B cell (primary cell): Measurements from ENCODE around the gene RHOH. TPM values are rescaled to one million over a fixed set of nuclear protein-coding genes. Genes with fewer than 3 reads are reported as not detected.
A peak's percentile ranks its signal among the peaks of the same experiment; 100 is the strongest.

Source experiments
- ATAC-seq: fragments of 200-7000 bp; cut with Tn5 transposase; one replicate; pipeline ENCODE4 v1.10.0; 2021; ENCODE audit warnings: low read depth, mild to moderate bottlenecking, moderate number of reproducible peaks, moderate library complexity
- CTCF ChIA-PET: fragments of 350-600 bp; sonication (Branson Sonifier 250); formaldehyde crosslinking; loops from one replicate; lab custom pipeline; 2021; ENCODE audit warnings: antibody characterized with exemption, inconsistent platforms; lab: Charles Lee
- POLR2A ChIA-PET: fragments of 350-600 bp; sonication (Branson Sonifier 250); formaldehyde crosslinking; loops from one replicate; lab custom pipeline; 2021; ENCODE audit warnings: antibody characterized with exemption; lab: Charles Lee
- DNase-seq: peaks from one replicate; pipeline ENCODE4 v3.0.0; 2013
- H2AFZ ChIP-seq: 2 replicates; pipeline ENCODE4 v1.6.1; 2012; ENCODE audit warnings: mild to moderate bottlenecking, low read depth, low read length; ENCODE audit not compliant: insufficient read depth, poor library complexity, severe bottlenecking
- H3K27ac ChIP-seq, 2 donors: 1 replicate in 1 of 2; 2 replicates in 1 of 2; pipeline ENCODE4 v1.5.1; 2012 to 2013; ENCODE audit warnings: low read length in 2 of 2, mild to moderate bottlenecking in 2 of 2, moderate library complexity in 1 of 2
- H3K27me3 ChIP-seq, 4 experiments: fragments of 200-600 bp in 1 of 4; sonication (generic) in 1 of 4; replicated peaks in 1 of 4; 1 replicate in 2 of 4; 2 replicates in 2 of 4; pipeline versions ENCODE4 v1.6.1 to v1.7.0; 2013 to 2016; ENCODE audit warnings: low read length in 3 of 4, mild to moderate bottlenecking in 2 of 4, mixed read lengths in 1 of 4, moderate library complexity in 1 of 4; ENCODE audit not compliant: insufficient read depth in 4 of 4, control insufficient read depth in 3 of 4; ENCODE audit errors: control extremely low read depth in 1 of 4
- H3K36me3 ChIP-seq, 2 experiments: replicated peaks in 1 of 2; 1 replicate in 1 of 2; 2 replicates in 1 of 2; pipeline versions ENCODE4 v1.6.1 to v1.7.1; 2013; ENCODE audit warnings: low read length in 1 of 2; ENCODE audit not compliant: insufficient read depth in 2 of 2, control insufficient read depth in 1 of 2; ENCODE audit errors: control extremely low read depth in 1 of 2, extremely low read depth in 1 of 2
- H3K4me1 ChIP-seq, 2 donors: fragments of 200-600 bp in 1 of 2; sonication (generic) in 1 of 2; 1 replicate in 1 of 2; 2 replicates in 1 of 2; pipeline versions ENCODE4 v1.5.1 to v1.6.1; 2013 to 2017; ENCODE audit warnings: low read length in 2 of 2; ENCODE audit not compliant: control insufficient read depth in 2 of 2, insufficient read depth in 2 of 2
- H3K4me2 ChIP-seq: replicated peaks from 2 replicates; pipeline ENCODE3; 2012; ENCODE audit warnings: mild to moderate bottlenecking, low read depth, low read length; ENCODE audit not compliant: poor library complexity, severe bottlenecking
- H3K4me3 ChIP-seq, 5 experiments: fragments of 200-600 bp in 1 of 5; sonication (generic) in 1 of 5; 1 replicate in 3 of 5; 2 replicates in 2 of 5; pipeline versions ENCODE4 v1.5.1 to v1.7.0; 2011 to 2016; ENCODE audit warnings: low read length in 4 of 5, mild to moderate bottlenecking in 4 of 5, low read depth in 2 of 5, control low read depth in 1 of 5, moderate library complexity in 1 of 5; ENCODE audit not compliant: insufficient read depth in 1 of 5; ENCODE audit errors: control extremely low read depth in 1 of 5, extremely low read depth in 1 of 5
- H3K79me2 ChIP-seq: fragments of 200-600 bp; sonication (generic); one replicate; pipeline ENCODE4 v1.6.0; 2016; ENCODE audit warnings: low read length; ENCODE audit not compliant: control insufficient read depth, insufficient read depth
- H3K9ac ChIP-seq: fragments of 200-600 bp; sonication (generic); 2 replicates; pipeline ENCODE4 v1.6.1; 2017; ENCODE audit warnings: mild to moderate bottlenecking, low read length, moderate library complexity
- H3K9me3 ChIP-seq, 3 donors: one replicate each; pipeline versions ENCODE4 v1.6.1 to v1.7.1; 2013; ENCODE audit warnings: low read length in 2 of 3; ENCODE audit not compliant: control insufficient read depth in 2 of 3, insufficient read depth in 1 of 3; ENCODE audit errors: control extremely low read depth in 1 of 3
- H4K20me1 ChIP-seq: 2 replicates; pipeline ENCODE4 v1.6.0; 2012; ENCODE audit warnings: mild to moderate bottlenecking, low read length; ENCODE audit not compliant: insufficient read depth, control insufficient read depth, poor library complexity, severe bottlenecking
- H3K27ac Mint-ChIP-seq: one replicate; pipeline ENCODE4 v1.8.0; 2021; ENCODE audit warnings: mixed read lengths
- H3K27me3 Mint-ChIP-seq: one replicate; pipeline ENCODE4 v1.8.0; 2021; ENCODE audit warnings: mixed read lengths
- H3K4me1 Mint-ChIP-seq: one replicate; pipeline ENCODE4 v1.8.0; 2021; ENCODE audit warnings: mixed read lengths
- H3K4me3 Mint-ChIP-seq: one replicate; pipeline ENCODE4 v1.8.0; 2021; ENCODE audit warnings: mixed read lengths
- H3K9me3 Mint-ChIP-seq: one replicate; pipeline ENCODE4 v1.8.0; 2022; ENCODE audit warnings: mixed read lengths; ENCODE audit not compliant: insufficient read depth
- CTCF ChIP-seq: fragments of 200-600 bp; IDR thresholded peaks from one replicate; pipeline ENCODE4 v1.8.0; 2022; ENCODE audit warnings: antibody characterized with exemption, mild to moderate bottlenecking
- EZH2 ChIP-seq: IDR thresholded peaks from 2 replicates; pipeline ENCODE4 v1.6.1; 2012; ENCODE audit warnings: borderline replicate concordance, low read depth, mild to moderate bottlenecking, moderate library complexity, low read length; ENCODE audit not compliant: insufficient read depth, poor library complexity, severe bottlenecking
- WGBS: methylation state at CpG from one replicate; pipeline ENCODE4 v1.1.5; 2013; ENCODE audit warnings: missing lambda C conversion rate; ENCODE audit not compliant: insufficient coverage; 5-methylcytosine and 5-hydroxymethylcytosine counted together
- intact Hi-C: fragments of 100-400 bp; cut with micrococcal nuclease; formaldehyde crosslinking; loops from one replicate; pipeline ENCODE4 v1.10.0; 2022
- polyA plus RNA-seq: library from polyadenylated mRNA; depleted of rRNA; stranded (reverse); fragments of >200 nt; gene quantifications from 2 replicates; pipeline ENCODE4 v1.2.3, GENCODE V29; 2012
- total RNA-seq, 2 donors: library from RNA; stranded (reverse); fragments of 120-200 nt in 1 of 2; gene quantifications; 1 replicate in 1 of 2; 2 replicates in 1 of 2; pipeline versions ENCODE4 v1.2.3 to v1.2.4, GENCODE V29; 2013 to 2022

Gene RHOH
- total and polyA plus RNA-seq, 2 donors (not counting 1 experiment from before 2014, with no cell fraction given) = 118 to 209 TPM

- POLR2A ChIA-PET = interaction anchor here (0.6 to 2.2 kb wide), 5 partner anchors 10 to 99 kb away, joined by 3 to 5 read pairs (median 3); no protein-coding TSS in a partner anchor
- intact Hi-C loops = loop anchor here (1.0 to 5.0 kb wide), 4 partner anchors 8 to 104 kb away; no protein-coding TSS in a partner anchor
- Histone ChIP-seq H3K36me3 (peaks cover 10 to 34% of the 10 kb centered on the region in 2 experiments), H4K20me1 (peaks cover 89% of the 10 kb centered on the region), H2AFZ (no peak overlapping the region), H3K9me3 (no peaks in the 10 kb centered on the region), H3K9ac (peak overlapping the region; percentile 59), H3K4me1 (peaks cover 78 to 80% of the 10 kb centered on the region in 2 donors), H3K27me3 (no peaks in the 10 kb centered on the region), H3K4me3 (peak overlapping the region; percentile 21 to 61 (median 43)), H3K4me2 (peak overlapping the region; percentile 75), H3K27ac (peak overlapping the region; percentile 65 to 82), H3K79me2 (peaks cover 100% of the 10 kb centered on the region)
- ATAC-seq (no peak), DNase-seq (no peak)
- WGBS = 63% methylated on average over 6 of the region's 9 CpGs
- Mint-ChIP-seq H3K27ac (peak overlapping the region; percentile 88), H3K4me3 (peak overlapping the region; percentile 86), H3K27me3 (no peaks in the 10 kb centered on the region), H3K9me3 (no peaks in the 10 kb centered on the region), H3K4me1 (peaks cover 85% of the 10 kb centered on the region)
- TF ChIP-seq CTCF = no peak
- TF ChIP-seq EZH2 = no peak
- CTCF ChIA-PET = interaction anchor here (0.8 to 5.6 kb wide), 11 partner anchors 9 to 146 kb away, joined by 3 to 47 read pairs (median 4); no protein-coding TSS in a partner anchor
These were observed 7.9 kb downstream of the RHOH start for GRCh38 chr4:40204507-40205258.
